Measurements from ENCODE around the gene TSHZ1. TPM values are rescaled to one million over a fixed set of nuclear protein-coding genes. Genes with fewer than 3 reads are reported as not detected.

TSHZ1 gene
- total and polyA plus RNA-seq, 2 experiments from 2014 or later, result 0.23 to 0.38 TPM

DNA sequence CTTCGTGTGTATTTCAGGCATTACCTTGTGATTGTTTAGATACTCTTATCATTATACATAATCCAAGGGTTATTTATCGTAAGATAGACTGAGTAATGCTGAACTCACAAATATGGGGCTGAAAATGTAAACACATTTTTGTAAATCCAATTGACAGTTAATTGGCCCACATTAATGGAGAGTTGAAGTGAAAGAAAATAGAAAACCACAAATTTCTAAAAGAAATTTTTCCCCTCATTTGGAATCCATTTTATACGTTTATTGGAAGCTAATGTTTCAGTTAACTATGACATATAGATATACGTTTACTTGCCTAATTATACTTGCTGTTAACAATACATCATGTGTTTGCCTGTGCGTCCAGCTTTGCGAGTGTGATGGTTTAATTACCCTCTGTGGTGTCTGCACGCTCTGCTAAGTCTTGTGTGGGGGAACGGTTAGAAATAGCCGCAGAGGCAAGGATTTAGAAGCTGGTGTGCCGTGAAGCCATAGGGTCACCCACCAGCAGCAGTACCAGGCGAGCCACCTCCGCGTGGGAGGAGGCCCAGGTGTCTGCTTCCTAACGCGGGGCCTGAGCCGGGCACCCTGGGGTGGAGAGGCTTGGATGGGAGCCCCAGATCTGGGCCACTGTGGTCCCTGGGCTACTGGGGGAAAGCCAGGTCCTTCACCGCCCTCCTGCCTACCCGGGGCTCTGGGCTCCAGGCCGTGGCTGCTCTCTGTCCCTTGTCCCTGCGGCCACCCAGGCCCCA lies 38.0 kb downstream of the TSHZ1 start:
- Mint-ChIP-seq H3K27ac (no peak overlapping the region), H3K27me3 (ENCODE audit: insufficient read depth, low read depth, poor library complexity) (no peaks in the 10 kb centered on the region), H3K4me3 (no peak overlapping the region), H3K9me3 (no peaks in the 10 kb centered on the region), H3K36me3 (ENCODE audit: low read depth) (no peaks in the 10 kb centered on the region), H3K4me1 (no peaks in the 10 kb centered on the region; the same call in 2 of the 3 replicates)
- Histone ChIP-seq H3F3A (replicated peaks; ENCODE audit: low read depth) (no peaks in the 10 kb centered on the region), H3K27me3 (ENCODE audit: insufficient read depth) (no peaks in the 10 kb centered on the region), H3K4me3 (no peak overlapping the region), H2AFZ (no peak overlapping the region), H3K27ac (ENCODE audit: low read depth) (no peak overlapping the region), H3K9me2 (ENCODE audit: insufficient read depth) (no peaks in the 10 kb centered on the region), H3K79me2 (replicated peaks; ENCODE audit: insufficient read depth) (no peaks in the 10 kb centered on the region), H3K4me1 (ENCODE audit: insufficient read depth) (no peaks in the 10 kb centered on the region), H4K20me1 (replicated peaks; ENCODE audit: insufficient read depth) (no peaks in the 10 kb centered on the region), H3K4me2 (no peak overlapping the region), H3K36me3 (ENCODE audit: insufficient read depth) (no peaks in the 10 kb centered on the region)
- ATAC-seq (no peak), DNase-seq (ENCODE audit: low spot score) (no peak)
- no peak for TF ChIP-seq NANOG (IDR thresholded peaks at IDR 0.05; ENCODE audit: borderline replicate concordance)
- TF ChIP-seq STAT1 (IDR thresholded peaks at IDR 0.05; ENCODE audit: unreplicated experiment), result no peak
- no peak for TF ChIP-seq EZH2 (IDR thresholded peaks at IDR 0.05; ENCODE audit: low read depth, unreplicated experiment)
- no peak for TF ChIP-seq EZH2phosphoT487 (IDR thresholded peaks at IDR 0.05; ENCODE audit: unreplicated experiment)
- TF ChIP-seq, protein P1, sequence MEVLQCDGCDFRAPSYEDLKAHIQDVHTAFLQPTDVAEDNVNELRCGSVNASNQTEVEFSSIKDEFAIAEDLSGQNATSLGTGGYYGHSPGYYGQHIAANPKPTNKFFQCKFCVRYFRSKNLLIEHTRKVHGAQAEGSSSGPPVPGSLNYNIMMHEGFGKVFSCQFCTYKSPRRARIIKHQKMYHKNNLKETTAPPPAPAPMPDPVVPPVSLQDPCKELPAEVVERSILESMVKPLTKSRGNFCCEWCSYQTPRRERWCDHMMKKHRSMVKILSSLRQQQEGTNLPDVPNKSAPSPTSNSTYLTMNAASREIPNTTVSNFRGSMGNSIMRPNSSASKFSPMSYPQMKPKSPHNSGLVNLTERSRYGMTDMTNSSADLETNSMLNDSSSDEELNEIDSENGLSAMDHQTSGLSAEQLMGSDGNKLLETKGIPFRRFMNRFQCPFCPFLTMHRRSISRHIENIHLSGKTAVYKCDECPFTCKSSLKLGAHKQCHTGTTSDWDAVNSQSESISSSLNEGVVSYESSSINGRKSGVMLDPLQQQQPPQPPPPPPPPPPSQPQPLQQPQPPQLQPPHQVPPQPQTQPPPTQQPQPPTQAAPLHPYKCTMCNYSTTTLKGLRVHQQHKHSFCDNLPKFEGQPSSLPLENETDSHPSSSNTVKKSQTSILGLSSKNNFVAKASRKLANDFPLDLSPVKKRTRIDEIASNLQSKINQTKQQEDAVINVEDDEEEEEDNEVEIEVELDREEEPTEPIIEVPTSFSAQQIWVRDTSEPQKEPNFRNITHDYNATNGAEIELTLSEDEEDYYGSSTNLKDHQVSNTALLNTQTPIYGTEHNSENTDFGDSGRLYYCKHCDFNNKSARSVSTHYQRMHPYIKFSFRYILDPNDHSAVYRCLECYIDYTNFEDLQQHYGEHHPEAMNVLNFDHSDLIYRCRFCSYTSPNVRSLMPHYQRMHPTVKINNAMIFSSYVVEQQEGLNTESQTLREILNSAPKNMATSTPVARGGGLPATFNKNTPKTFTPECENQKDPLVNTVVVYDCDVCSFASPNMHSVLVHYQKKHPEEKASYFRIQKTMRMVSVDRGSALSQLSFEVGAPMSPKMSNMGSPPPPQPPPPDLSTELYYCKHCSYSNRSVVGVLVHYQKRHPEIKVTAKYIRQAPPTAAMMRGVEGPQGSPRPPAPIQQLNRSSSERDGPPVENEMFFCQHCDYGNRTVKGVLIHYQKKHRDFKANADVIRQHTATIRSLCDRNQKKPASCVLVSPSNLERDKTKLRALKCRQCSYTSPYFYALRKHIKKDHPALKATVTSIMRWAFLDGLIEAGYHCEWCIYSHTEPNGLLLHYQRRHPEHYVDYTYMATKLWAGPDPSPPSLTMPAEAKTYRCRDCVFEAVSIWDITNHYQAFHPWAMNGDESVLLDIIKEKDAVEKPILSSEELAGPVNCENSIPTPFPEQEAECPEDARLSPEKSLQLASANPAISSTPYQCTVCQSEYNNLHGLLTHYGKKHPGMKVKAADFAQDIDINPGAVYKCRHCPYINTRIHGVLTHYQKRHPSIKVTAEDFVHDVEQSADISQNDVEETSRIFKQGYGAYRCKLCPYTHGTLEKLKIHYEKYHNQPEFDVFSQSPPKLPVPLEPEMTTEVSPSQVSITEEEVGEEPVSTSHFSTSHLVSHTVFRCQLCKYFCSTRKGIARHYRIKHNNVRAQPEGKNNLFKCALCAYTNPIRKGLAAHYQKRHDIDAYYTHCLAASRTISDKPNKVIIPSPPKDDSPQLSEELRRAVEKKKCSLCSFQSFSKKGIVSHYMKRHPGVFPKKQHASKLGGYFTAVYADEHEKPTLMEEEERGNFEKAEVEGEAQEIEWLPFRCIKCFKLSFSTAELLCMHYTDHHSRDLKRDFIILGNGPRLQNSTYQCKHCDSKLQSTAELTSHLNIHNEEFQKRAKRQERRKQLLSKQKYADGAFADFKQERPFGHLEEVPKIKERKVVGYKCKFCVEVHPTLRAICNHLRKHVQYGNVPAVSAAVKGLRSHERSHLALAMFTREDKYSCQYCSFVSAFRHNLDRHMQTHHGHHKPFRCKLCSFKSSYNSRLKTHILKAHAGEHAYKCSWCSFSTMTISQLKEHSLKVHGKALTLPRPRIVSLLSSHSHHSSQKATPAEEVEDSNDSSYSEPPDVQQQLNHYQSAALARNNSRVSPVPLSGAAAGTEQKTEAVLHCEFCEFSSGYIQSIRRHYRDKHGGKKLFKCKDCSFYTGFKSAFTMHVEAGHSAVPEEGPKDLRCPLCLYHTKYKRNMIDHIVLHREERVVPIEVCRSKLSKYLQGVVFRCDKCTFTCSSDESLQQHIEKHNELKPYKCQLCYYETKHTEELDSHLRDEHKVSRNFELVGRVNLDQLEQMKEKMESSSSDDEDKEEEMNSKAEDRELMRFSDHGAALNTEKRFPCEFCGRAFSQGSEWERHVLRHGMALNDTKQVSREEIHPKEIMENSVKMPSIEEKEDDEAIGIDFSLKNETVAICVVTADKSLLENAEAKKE (CRISPR knock-in tag; IDR thresholded peaks at IDR 0.05), result no peak
- TF ChIP-seq ZNF114 (CRISPR knock-in tag; IDR thresholded peaks at IDR 0.05), result no peak
- no peak for TF ChIP-seq REST (IDR thresholded peaks at IDR 0.05; ENCODE audit: unreplicated experiment)
- TF ChIP-seq CTCF (conservative IDR thresholded peaks at IDR 0.05; ENCODE audit: low read depth in 2 of 2), result no peak
- TF ChIP-seq JUNB (IDR thresholded peaks at IDR 0.05; ENCODE audit: unreplicated experiment), result no peak
- no peak for TF ChIP-seq ZNF331 (CRISPR knock-in tag; IDR thresholded peaks at IDR 0.05; ENCODE audit: low read depth)
- no peak for TF ChIP-seq POLR2AphosphoS5 (IDR thresholded peaks at IDR 0.05; ENCODE audit: low read depth)
- TF ChIP-seq ETS1 (IDR thresholded peaks at IDR 0.05), result no peak
- TF ChIP-seq CREB1 (CRISPR knock-in tag; IDR thresholded peaks at IDR 0.05; ENCODE audit: low read depth), result no peak

Data from GM23338 (cell line).